HFF-Myc (cell line): Measurements from ENCODE around the gene SLC2A9.

Experiments used
- DNase-seq: peaks from one replicate; pipeline ENCODE4 v3.0.0-alpha.2; 2011; ENCODE audit warnings: low read depth; ENCODE audit errors: extremely low read depth
- H3K4me3 ChIP-seq: replicated peaks from 2 replicates; pipeline ENCODE4 v1.5.1; 2011; ENCODE audit warnings: low read depth, mild to moderate bottlenecking, control low read depth, low read length
- TF ChIP-seq, protein P1 (sequence below): IDR thresholded peaks from 2 replicates; pipeline ENCODE4 v1.5.1; 2012; ENCODE audit warnings: mild to moderate bottlenecking, low read depth, low read length, control low read depth; ENCODE audit errors: missing control alignments

Gene SLC2A9

GRCh38 chr4:9970399-9971011 is 50.8 kb downstream of the SLC2A9 start:
- TF ChIP-seq, protein P1, sequence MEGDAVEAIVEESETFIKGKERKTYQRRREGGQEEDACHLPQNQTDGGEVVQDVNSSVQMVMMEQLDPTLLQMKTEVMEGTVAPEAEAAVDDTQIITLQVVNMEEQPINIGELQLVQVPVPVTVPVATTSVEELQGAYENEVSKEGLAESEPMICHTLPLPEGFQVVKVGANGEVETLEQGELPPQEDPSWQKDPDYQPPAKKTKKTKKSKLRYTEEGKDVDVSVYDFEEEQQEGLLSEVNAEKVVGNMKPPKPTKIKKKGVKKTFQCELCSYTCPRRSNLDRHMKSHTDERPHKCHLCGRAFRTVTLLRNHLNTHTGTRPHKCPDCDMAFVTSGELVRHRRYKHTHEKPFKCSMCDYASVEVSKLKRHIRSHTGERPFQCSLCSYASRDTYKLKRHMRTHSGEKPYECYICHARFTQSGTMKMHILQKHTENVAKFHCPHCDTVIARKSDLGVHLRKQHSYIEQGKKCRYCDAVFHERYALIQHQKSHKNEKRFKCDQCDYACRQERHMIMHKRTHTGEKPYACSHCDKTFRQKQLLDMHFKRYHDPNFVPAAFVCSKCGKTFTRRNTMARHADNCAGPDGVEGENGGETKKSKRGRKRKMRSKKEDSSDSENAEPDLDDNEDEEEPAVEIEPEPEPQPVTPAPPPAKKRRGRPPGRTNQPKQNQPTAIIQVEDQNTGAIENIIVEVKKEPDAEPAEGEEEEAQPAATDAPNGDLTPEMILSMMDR, result no peak
- DNase-seq, result no peak
- no peak overlapping the region for H3K4me3 ChIP-seq

- DNase-seq, result no peak
- TF ChIP-seq, protein P1, result no peak
- H3K4me3 ChIP-seq, result no peak overlapping the region
These were observed 51.5 kb downstream of the SLC2A9 start for GRCh38 chr4:9969526-9970398.

DNA sequence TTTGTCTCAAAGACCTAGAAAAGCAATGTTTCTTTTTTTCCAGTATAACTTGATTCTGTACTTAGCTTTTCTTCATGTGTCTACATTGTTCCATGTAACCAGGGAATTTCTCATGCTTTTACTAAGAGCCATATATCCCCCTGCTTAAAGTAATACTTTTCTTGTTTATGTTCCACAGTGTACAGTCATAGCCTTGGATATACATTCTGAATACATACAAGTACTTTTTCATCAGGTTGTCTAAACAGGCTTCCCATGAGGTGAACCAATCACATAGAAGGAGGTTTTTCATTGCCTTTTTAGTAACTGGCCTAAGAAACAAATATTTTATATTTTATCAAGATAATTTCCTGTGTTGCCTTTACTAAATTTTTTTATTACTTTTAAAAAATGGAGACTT is 52.8 kb downstream of the SLC2A9 start:
- H3K4me3 ChIP-seq, result no peak overlapping the region
- no peak for DNase-seq
- TF ChIP-seq, protein P1, result no peak

DNA sequence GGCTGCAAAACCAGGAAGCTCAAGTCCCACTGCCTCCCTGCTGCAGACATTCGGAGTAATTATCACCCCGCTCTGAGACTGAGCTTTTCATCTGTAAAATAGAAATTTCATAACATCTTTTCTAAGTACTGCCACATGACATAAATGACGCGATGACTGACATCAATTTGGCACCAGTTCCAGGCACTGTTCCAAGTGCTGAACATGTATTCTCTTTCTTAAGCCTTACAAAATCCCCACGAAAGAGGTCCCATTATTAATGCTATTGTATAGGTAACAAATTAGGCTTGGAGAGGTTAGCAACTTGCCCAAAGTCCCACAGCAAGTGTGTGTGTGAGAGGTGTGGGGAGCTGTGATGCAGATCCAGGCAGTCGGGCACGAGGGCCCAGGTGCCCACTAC is 56.4 kb downstream of the SLC2A9 start:
- TF ChIP-seq, protein P1, result no peak

GRCh38 chr4:9963328-9963727 is 58.0 kb downstream of the SLC2A9 start:
- no peak overlapping the region for H3K4me3 ChIP-seq
- TF ChIP-seq, protein P1, result no peak
- DNase-seq, result no peak

More for the DNA sequence above, 56.4 kb downstream of the SLC2A9 start:
- no peak for DNase-seq
- no peak overlapping the region for H3K4me3 ChIP-seq

GRCh38 chr4:9962611-9963314 is 58.5 kb downstream of the SLC2A9 start:
- TF ChIP-seq, protein P1, result no peak
- no peak overlapping the region for H3K4me3 ChIP-seq
- DNase-seq, result no peak
